HG02763 (cell line): Measurements from ENCODE around the gene SCTR.

Experiments
- ATAC-seq: cut with Tn5 transposase; IDR thresholded peaks from one replicate; pipeline ENCODE4 v1.9.1; 2021; ENCODE audit warnings: mild to moderate bottlenecking, moderate library complexity; ENCODE audit not compliant: unreplicated experiment

Gene SCTR

GRCh38 chr2:119525614-119526013 is 1.3 kb upstream of the SCTR start:
- no peak for ATAC-seq

GRCh38 chr2:119523383-119523951 is 816 bp downstream of the SCTR start:
- no peak for ATAC-seq

GRCh38 chr2:119522671-119523070 is 1.6 kb downstream of the SCTR start:
- ATAC-seq, result no peak

GRCh38 chr2:119521433-119522050 is 2.7 kb downstream of the SCTR start:
- ATAC-seq, result no peak

- no peak for ATAC-seq
Measured at GRCh38 chr2:119520696-119521432, 3.4 kb downstream of the SCTR start.

- no peak for ATAC-seq
Measured at GRCh38 chr2:119519057-119519408, 5.2 kb downstream of the SCTR start.

GRCh38 chr2:119518401-119519056 is 5.8 kb downstream of the SCTR start:
- ATAC-seq, result no peak

GRCh38 chr2:119517433-119517832 is 6.8 kb downstream of the SCTR start:
- ATAC-seq, result peak; percentile 77

- no peak for ATAC-seq
Measured at GRCh38 chr2:119516121-119516520, 8.2 kb downstream of the SCTR start.

- ATAC-seq, result no peak
Measured at GRCh38 chr2:119513832-119514231, 10.5 kb downstream of the SCTR start.

- ATAC-seq, result no peak
Measured at GRCh38 chr2:119512946-119513345, 11.3 kb downstream of the SCTR start.

GRCh38 chr2:119511989-119512388 is 12.3 kb downstream of the SCTR start:
- ATAC-seq, result no peak

- ATAC-seq, result no peak
Measured at GRCh38 chr2:119508756-119509155, 15.5 kb downstream of the SCTR start.

GRCh38 chr2:119496682-119497081 is 27.6 kb downstream of the SCTR start:
- no peak for ATAC-seq

- no peak for ATAC-seq
Measured at GRCh38 chr2:119495948-119496347, 28.3 kb downstream of the SCTR start.

GRCh38 chr2:119494163-119494790 is 30.0 kb downstream of the SCTR start:
- no peak for ATAC-seq

- ATAC-seq, result no peak
Measured at GRCh38 chr2:119491776-119492525, 32.3 kb downstream of the SCTR start.

GRCh38 chr2:119490653-119491195 is 33.6 kb downstream of the SCTR start:
- ATAC-seq, result no peak

- no peak for ATAC-seq
Measured at GRCh38 chr2:119490106-119490505, 34.2 kb downstream of the SCTR start.

- ATAC-seq, result no peak
Measured at GRCh38 chr2:119489232-119489952, 34.9 kb downstream of the SCTR start.
